Urinary bladder (tissue), 4 donors: ENCODE data around the gene MBD4. TPM values are rescaled to one million over a fixed set of nuclear protein-coding genes. Genes with fewer than 3 reads are reported as not detected.
"Not testable (repeated sequence)": the region's sequence is repeated elsewhere in the genome, so short reads cannot be mapped to it uniquely, and the experiment has no call there.

Source experiments
- DNase-seq: peaks from one replicate; pipeline ENCODE4 v3.0.0-alpha.2; 2015; ENCODE audit errors: extremely low spot score
- H3K27ac ChIP-seq: one replicate; pipeline ENCODE4 v1.5.1; 2013; ENCODE audit warnings: low read depth, mild to moderate bottlenecking, moderate library complexity
- H3K36me3 ChIP-seq: one replicate; pipeline ENCODE4 v1.6.1; 2013; ENCODE audit warnings: mild to moderate bottlenecking, moderate library complexity; ENCODE audit not compliant: insufficient read depth
- H3K4me1 ChIP-seq: one replicate; pipeline ENCODE4 v1.6.1; 2013; ENCODE audit warnings: mild to moderate bottlenecking, moderate library complexity; ENCODE audit not compliant: insufficient read depth
- H3K4me3 ChIP-seq: one replicate; pipeline ENCODE4 v1.5.1; 2013; ENCODE audit warnings: low read depth, low read length
- WGBS: extraction: QIAGEN DNeasy Blood & Tissue Kit; methylation state at CpG from one replicate; pipeline ENCODE4 v1.1.7; 2013; 5-methylcytosine and 5-hydroxymethylcytosine counted together
- polyA plus RNA-seq: library from polyadenylated mRNA; stranded (reverse); fragments of 200-250 nt; gene quantifications from one replicate; pipeline ENCODE4 v1.2.3, GENCODE V29; 2013
- total RNA-seq: library from RNA; depleted of rRNA; stranded (reverse); fragments of >200 nt; gene quantifications from one replicate; pipeline ENCODE4 v1.2.3, GENCODE V29; 2014
- donor health status: healthy with polysubstance abuse.
- donor health status: healthy.

MBD4 gene
- 27.7 TPM for total RNA-seq
- 20.7 TPM for polyA plus RNA-seq

- Histone ChIP-seq H3K4me3 (peak within 1 kb of the TSS; percentile 63), H3K4me1 (no peaks in the 10 kb centered on the region)
- WGBS: under 1% methylated on average over 75 of the region's 75 CpGs
Observed at GRCh38 chr3:129439817-129440617, at the start of gene MBD4, which contains the start of gene IFT122. Gene MBD4, minus strand, starts transcription at chr3:129439948. Its CDS starts 115 bp downstream, at chr3:129439833. Gene IFT122, plus strand, starts transcription at chr3:129440224. Its CDS starts 107 bp downstream, at chr3:129440331.

GRCh38 chr3:129489258-129489657 is 49.5 kb upstream of the MBD4 start:
- 84% methylated on average over 10 of the region's 10 CpGs for WGBS
- not testable (repeated sequence) for H3K4me3 ChIP-seq, H3K4me1 ChIP-seq, H3K27ac ChIP-seq, H3K36me3 ChIP-seq, DNase-seq

More at GRCh38 chr3:129439817-129440617, at the start of gene MBD4, which contains the start of gene IFT122:
- peak; percentile 92 for DNase-seq
- peaks cover 4% of the 10 kb centered on the region for H3K36me3 ChIP-seq
- peak within 1 kb of the TSS; percentile 81 for H3K27ac ChIP-seq

DNA sequence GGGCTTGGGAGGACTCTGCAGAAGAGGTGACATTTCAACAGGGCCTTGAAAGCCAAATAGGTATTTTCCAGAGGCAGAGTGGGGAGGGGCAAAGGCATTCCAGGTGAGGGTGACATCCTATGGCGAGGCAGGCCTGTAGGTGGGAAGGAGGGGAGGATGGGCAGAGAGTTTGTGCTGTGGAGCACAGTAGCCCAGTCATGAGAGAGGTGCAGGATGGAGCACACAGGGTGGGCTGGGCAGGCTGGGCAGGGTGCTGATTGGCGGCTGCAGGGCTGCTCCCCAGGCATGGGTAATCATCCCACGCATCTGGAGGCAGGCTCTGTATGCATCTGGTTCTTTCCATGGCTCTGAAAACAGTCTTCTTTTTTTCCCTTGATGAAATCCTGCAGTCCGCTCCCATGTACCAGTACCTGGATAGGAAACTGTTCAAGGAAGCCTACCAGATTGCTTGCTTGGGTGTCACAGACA is 48.2 kb upstream of the MBD4 start:
- 95% methylated on average over 4 of the region's 4 CpGs for WGBS
- not testable (repeated sequence) for H3K27ac ChIP-seq, DNase-seq, H3K4me1 ChIP-seq, H3K36me3 ChIP-seq, H3K4me3 ChIP-seq

- DNase-seq: no peak
- Histone ChIP-seq H3K4me3 (no peak overlapping the region), H3K4me1 (no peaks in the 10 kb centered on the region), H3K27ac (no peak overlapping the region), H3K36me3 (no peaks in the 10 kb centered on the region)
- WGBS: 91% methylated on average over 13 of the region's 13 CpGs
Observed at GRCh38 chr3:129487183-129487867, 47.6 kb upstream of the MBD4 start.

GRCh38 chr3:129486664-129487035 is 46.9 kb upstream of the MBD4 start:
- Histone ChIP-seq H3K4me3 (no peak overlapping the region), H3K27ac (no peak overlapping the region), H3K4me1 (no peaks in the 10 kb centered on the region), H3K36me3 (no peaks in the 10 kb centered on the region)
- 97% methylated on average over 2 of the region's 2 CpGs for WGBS
- DNase-seq: no peak

GRCh38 chr3:129485721-129486663 is 46.2 kb upstream of the MBD4 start:
- no peak overlapping the region for H3K27ac ChIP-seq
- no peaks in the 10 kb centered on the region for H3K4me1 ChIP-seq
- 77% methylated on average over 11 of the region's 11 CpGs for WGBS
- no peak for DNase-seq
- no peaks in the 10 kb centered on the region for H3K36me3 ChIP-seq
- no peak overlapping the region for H3K4me3 ChIP-seq

DNA sequence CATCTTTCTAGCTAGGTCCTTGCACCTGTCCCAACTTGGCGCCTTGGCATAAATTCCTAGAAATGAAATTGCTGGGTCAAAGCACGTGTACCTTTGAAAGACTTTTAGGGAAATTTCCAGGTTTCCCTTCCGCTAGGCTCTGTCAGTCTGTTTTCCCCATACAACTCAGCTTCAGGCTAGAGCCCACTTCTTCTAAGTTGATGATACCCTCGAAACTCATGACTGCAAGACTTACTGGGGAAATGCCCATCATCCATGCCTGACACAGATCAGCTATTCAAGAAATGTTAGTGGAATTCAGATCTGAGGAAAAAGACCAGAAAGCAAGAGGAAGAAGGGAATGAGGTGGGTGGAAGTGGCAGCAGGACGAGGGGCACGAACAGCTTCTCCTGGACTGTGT is 45.4 kb upstream of the MBD4 start:
- not testable (repeated sequence) for H3K4me1 ChIP-seq, H3K36me3 ChIP-seq, H3K27ac ChIP-seq, DNase-seq, H3K4me3 ChIP-seq
- WGBS: 93% methylated on average over 6 of the region's 6 CpGs

DNA sequence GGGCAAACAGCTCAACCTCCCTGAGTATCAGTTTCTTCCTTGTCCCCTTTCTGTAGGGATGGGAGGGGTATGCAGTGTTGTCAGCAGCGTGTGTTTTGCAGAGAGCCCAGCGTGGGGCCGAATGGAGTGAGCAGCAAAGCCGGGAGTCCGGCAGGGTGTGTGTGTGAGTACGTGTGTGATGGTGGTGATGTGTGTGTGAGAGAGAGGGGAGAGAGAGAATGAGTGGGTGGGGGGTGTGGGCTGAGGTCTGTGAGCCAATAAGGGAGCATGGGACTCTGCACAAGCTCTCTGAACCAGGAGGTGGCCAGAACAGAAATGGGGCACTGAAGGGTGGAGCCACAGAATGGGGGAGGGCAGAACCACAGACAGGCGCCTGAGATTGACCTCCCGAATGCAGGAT is 44.1 kb upstream of the MBD4 start:
- Histone ChIP-seq H3K36me3 (no peaks in the 10 kb centered on the region), H3K27ac (no peak overlapping the region), H3K4me1 (no peaks in the 10 kb centered on the region), H3K4me3 (no peak overlapping the region)
- 83% methylated on average over 8 of the region's 8 CpGs for WGBS
- DNase-seq: no peak

DNA sequence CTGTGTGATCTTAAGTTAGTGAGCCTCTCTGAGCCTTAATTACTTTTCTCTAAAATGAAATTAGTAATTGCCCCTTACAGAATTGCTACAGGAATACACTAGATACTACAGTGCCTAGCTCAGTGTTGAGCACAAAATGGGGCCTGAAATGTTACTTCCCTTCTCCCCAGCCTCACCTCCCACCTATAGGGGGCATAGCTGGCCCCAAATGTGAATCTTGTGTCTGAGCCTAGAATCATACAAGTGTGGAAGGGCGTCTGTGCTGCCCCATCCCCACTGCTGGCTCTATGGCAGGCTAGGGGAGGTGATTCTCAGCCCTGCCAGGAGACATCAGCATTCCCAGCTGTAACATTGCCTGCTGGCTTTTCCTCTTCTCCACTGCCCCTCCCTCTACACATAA is 43.0 kb upstream of the MBD4 start:
- no peak for DNase-seq
- 80% methylated on average over 1 of the region's 1 CpG for WGBS
- H3K36me3 ChIP-seq: no peaks in the 10 kb centered on the region
- H3K27ac ChIP-seq: no peak overlapping the region
- H3K4me1 ChIP-seq: no peaks in the 10 kb centered on the region
- H3K4me3 ChIP-seq: no peak overlapping the region

- Histone ChIP-seq H3K4me3 (no peak overlapping the region), H3K27ac (no peak overlapping the region), H3K4me1 (no peaks in the 10 kb centered on the region), H3K36me3 (no peaks in the 10 kb centered on the region)
- WGBS: 63% methylated on average over 12 of the region's 12 CpGs
- DNase-seq: no peak
Observed at GRCh38 chr3:129481766-129482332, 42.1 kb upstream of the MBD4 start.

DNA sequence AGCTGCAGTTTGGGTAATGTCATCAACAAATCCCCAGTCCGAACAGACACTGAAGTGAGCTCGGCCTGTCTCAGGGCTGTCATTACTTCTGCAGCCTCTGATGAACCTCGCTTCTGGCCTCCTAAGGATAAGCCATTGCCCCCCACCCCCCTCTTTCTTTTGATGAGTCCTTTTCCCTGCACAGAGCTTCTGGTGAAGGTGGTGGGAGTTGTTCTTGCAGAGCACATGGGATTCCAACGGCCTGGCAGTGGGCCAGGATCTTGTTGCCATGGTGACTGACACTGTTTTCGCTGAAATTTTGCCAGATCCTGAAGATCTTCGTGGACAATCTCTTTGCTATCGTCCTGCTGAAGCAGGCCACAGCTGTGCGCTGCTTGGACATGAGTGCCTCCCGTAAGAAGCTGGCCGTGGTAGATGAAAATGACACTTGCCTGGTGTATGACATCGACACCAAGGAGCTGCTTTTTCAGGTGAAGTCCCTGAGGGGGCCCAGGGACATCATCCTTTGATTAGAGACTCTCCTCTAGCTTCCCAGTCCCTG is 41.5 kb upstream of the MBD4 start:
- peak; percentile 35 for DNase-seq
- H3K27ac ChIP-seq, H3K36me3 ChIP-seq, H3K4me3 ChIP-seq, H3K4me1 ChIP-seq: not testable (repeated sequence)
- 33% methylated on average over 8 of the region's 11 CpGs for WGBS

DNA sequence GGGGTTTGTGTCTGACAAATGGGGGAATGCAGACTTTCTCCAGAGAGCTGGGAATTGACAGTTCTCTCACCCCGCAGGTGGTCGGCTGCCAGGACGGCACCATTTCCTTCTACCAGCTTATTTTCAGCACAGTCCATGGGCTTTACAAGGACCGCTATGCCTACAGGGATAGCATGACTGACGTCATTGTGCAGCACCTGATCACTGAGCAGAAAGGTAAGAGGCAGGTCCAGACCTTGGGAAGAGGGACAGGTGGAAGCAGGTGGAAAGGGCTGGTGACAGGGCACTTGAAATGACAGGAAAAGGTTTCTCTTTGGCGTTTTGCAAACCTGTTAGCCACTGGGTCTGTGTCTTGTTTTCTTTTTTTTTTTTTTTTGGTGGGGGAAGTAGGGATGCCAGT is 36.8 kb upstream of the MBD4 start:
- Histone ChIP-seq H3K27ac (no peak overlapping the region), H3K4me3 (no peak overlapping the region), H3K36me3 (no peaks in the 10 kb centered on the region), H3K4me1 (no peaks in the 10 kb centered on the region)
- 94% methylated on average over 6 of the region's 6 CpGs for WGBS
- no peak for DNase-seq

DNA sequence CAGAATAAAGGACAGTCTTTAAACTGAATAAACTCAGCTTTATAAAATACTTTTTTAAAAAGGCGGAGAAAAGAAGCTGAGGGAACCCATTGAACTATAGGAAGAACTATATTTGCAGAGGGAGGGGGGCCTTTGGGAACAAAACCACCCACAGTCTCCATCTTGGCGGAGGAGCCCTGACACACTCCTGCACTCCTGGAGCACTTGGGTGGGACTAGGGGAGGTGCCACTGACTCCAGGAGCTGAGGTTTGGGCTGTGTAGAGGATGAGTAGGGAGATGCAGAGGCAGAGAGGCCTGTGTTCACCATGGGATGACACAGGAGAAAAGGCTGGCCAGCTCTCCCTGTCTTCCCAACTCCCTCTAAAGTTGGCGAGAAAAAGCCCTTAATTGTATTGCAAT is 36.1 kb upstream of the MBD4 start:
- DNase-seq: no peak
- H3K27ac ChIP-seq: no peak overlapping the region
- H3K36me3 ChIP-seq: no peaks in the 10 kb centered on the region
- H3K4me3 ChIP-seq: no peak overlapping the region
- no peaks in the 10 kb centered on the region for H3K4me1 ChIP-seq
- WGBS: 97% methylated on average over 3 of the region's 3 CpGs
